Neural cell (in vitro differentiated cells): ENCODE results near the gene MRGPRE. TPM values are rescaled to one million over a fixed set of nuclear protein-coding genes. Genes with fewer than 3 reads are reported as not detected.

ENCODE experiments used
- H2AFZ ChIP-seq: fragments of 200-600, 300-800 bp; sonication (generic), shearing (Covaris generic); 2 replicates; pipeline ENCODE4 v1.6.0; 2014; ENCODE audit warnings: low read depth, mild to moderate bottlenecking, antibody characterized with exemption, low read length, moderate library complexity
- H3F3A ChIP-seq: fragments of 200-600 bp; shearing (Covaris generic); 2 replicates; pipeline ENCODE4 v1.6.1; 2016; ENCODE audit warnings: mild to moderate bottlenecking, moderate library complexity, mixed read lengths, antibody characterized with exemption, low read length; ENCODE audit not compliant: insufficient read depth, poor library complexity, severe bottlenecking
- H3K27ac ChIP-seq: fragments of 200-600, 300-800 bp; sonication (generic), shearing (Covaris generic); 2 replicates; pipeline ENCODE4 v1.5.1; 2014; ENCODE audit warnings: mild to moderate bottlenecking, low read length, moderate library complexity
- H3K27me3 ChIP-seq: fragments of 300-800, 200-600 bp; sonication (generic), shearing (Covaris generic); 2 replicates; pipeline ENCODE4 v1.6.0; 2014; ENCODE audit warnings: mild to moderate bottlenecking, low read depth, low read length, moderate library complexity; ENCODE audit not compliant: insufficient read depth
- H3K36me3 ChIP-seq: fragments of 300-800, 200-600 bp; sonication (generic), shearing (Covaris generic); 2 replicates; pipeline ENCODE4 v1.5.1; 2014; ENCODE audit warnings: mild to moderate bottlenecking, antibody characterized with exemption, low read length, moderate library complexity; ENCODE audit not compliant: insufficient read depth
- H3K4me2 ChIP-seq: fragments of 300-800, 200-600 bp; sonication (generic), shearing (Covaris generic); 2 replicates; pipeline ENCODE4 v1.6.0; 2014; ENCODE audit warnings: mild to moderate bottlenecking, low read length
- H3K4me3 ChIP-seq: fragments of 300-800, 200-600 bp; sonication (generic), shearing (Covaris generic); 2 replicates; pipeline ENCODE4 v1.5.1; 2014; ENCODE audit warnings: mild to moderate bottlenecking, low read length, moderate library complexity
- H3K79me2 ChIP-seq: fragments of 200-600 bp; shearing (Covaris generic); replicated peaks from 2 replicates; pipeline ENCODE4 v1.6.0; 2014; ENCODE audit warnings: mild to moderate bottlenecking, low read length, moderate library complexity; ENCODE audit not compliant: insufficient read depth
- H3K9ac ChIP-seq: fragments of 300-800, 200-600 bp; sonication (generic), shearing (Covaris generic); 2 replicates; pipeline ENCODE4 v1.6.1; 2016; ENCODE audit warnings: mild to moderate bottlenecking, low read length, mixed read lengths
- H3K9me2 ChIP-seq: fragments of 200-600 bp; shearing (Covaris generic); 2 replicates; pipeline ENCODE4 v1.6.1; 2016; ENCODE audit warnings: mild to moderate bottlenecking, low read length, mixed read lengths; ENCODE audit not compliant: insufficient read depth
- H3K9me3 ChIP-seq: fragments of 200-600, 300-800 bp; sonication (generic), shearing (Covaris generic); 2 replicates; pipeline ENCODE4 v1.6.1; 2016; ENCODE audit warnings: mild to moderate bottlenecking, mixed run types, low read length, moderate library complexity, mixed read lengths
- H4K20me1 ChIP-seq: fragments of 200-600 bp; shearing (Covaris generic); 2 replicates; pipeline ENCODE4 v1.6.1; 2016; ENCODE audit warnings: mild to moderate bottlenecking, mixed run types; ENCODE audit not compliant: insufficient read depth
- EP300 ChIP-seq: fragments of 450-650 bp; conservative IDR thresholded peaks from 2 replicates; pipeline ENCODE4 v1.6.1; 2014; ENCODE audit warnings: antibody characterized with exemption, mild to moderate bottlenecking, moderate library complexity; ENCODE audit not compliant: poor library complexity, severe bottlenecking
- MXI1 ChIP-seq: fragments of 450-650 bp; conservative IDR thresholded peaks from 2 replicates; pipeline ENCODE4 v1.6.1; 2014; ENCODE audit warnings: antibody characterized with exemption, mild to moderate bottlenecking; ENCODE audit not compliant: poor library complexity, severe bottlenecking
- POLR2AphosphoS5 ChIP-seq: IDR thresholded peaks from 2 replicates; pipeline ENCODE4 v1.6.1; 2012
- RAD21 ChIP-seq: fragments of 450-650 bp; conservative IDR thresholded peaks from 2 replicates; pipeline ENCODE4 v1.6.1; 2014; ENCODE audit warnings: antibody characterized with exemption, mild to moderate bottlenecking, moderate library complexity
- SMC3 ChIP-seq: fragments of 450-650 bp; conservative IDR thresholded peaks from 2 replicates; pipeline ENCODE4 v1.6.1; 2014; ENCODE audit warnings: antibody characterized with exemption, mild to moderate bottlenecking, moderate library complexity; ENCODE audit not compliant: poor library complexity
- TAF1 ChIP-seq: IDR thresholded peaks from 2 replicates; pipeline ENCODE4 v1.6.1; 2012; ENCODE audit warnings: low read depth
- polyA plus RNA-seq: library from polyadenylated mRNA; depleted of rRNA; stranded (reverse); fragments of >200 nt; gene quantifications from 2 replicates; pipeline ENCODE4 v1.2.3, GENCODE V29; 2014
- TF ChIP-seq, protein P1 (sequence below): fragments of 450-650 bp; IDR thresholded peaks from 2 replicates; pipeline ENCODE4 v1.5.1; 2014; ENCODE audit warnings: antibody characterized with exemption, mild to moderate bottlenecking, moderate library complexity; ENCODE audit not compliant: poor library complexity, severe bottlenecking
- TF ChIP-seq, protein P2 (sequence below): IDR thresholded peaks from 2 replicates; pipeline ENCODE4 v1.6.1; 2012; ENCODE audit warnings: borderline replicate concordance

The MRGPRE gene
- polyA plus RNA-seq, 1 donor from 2014 or later: 0.28 TPM

DNA sequence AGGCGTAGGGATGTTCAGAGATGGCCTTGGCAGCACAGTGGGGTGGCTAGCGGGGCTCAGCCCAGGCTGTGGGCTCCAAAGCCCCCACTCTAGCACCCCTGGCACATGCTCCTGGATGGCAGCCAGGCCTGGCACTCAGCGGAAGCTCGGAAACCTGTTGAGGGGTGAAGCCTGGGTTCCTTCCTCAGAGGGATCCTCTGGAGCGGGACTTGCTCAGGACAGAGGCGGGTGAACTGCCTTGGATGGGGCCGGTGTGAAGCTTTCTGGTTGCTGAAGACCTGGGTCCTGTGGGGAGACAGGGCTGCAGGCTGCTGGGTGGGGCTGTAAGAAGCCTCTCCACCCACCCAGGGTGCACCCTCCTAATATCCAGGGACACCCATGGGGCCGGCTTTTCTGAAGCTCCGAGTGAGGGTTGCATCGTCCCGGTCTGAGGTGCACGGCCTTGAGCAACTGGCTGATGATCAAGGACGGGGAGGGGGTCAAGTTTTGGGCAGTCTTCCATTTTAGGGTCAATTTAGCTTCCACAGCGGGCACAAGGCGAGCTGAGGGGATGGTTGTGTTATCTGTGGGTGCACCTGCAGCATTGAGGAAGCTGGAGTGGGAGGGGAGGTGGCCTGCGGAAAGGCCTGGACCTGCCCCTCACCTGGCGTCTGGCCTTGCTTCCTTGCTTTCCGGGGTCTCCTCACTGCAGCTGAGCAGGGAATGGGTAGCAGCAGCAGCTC lies 5.2 kb downstream of the MRGPRE start:
- TF ChIP-seq MXI1: no peak
- TF ChIP-seq, protein P1, sequence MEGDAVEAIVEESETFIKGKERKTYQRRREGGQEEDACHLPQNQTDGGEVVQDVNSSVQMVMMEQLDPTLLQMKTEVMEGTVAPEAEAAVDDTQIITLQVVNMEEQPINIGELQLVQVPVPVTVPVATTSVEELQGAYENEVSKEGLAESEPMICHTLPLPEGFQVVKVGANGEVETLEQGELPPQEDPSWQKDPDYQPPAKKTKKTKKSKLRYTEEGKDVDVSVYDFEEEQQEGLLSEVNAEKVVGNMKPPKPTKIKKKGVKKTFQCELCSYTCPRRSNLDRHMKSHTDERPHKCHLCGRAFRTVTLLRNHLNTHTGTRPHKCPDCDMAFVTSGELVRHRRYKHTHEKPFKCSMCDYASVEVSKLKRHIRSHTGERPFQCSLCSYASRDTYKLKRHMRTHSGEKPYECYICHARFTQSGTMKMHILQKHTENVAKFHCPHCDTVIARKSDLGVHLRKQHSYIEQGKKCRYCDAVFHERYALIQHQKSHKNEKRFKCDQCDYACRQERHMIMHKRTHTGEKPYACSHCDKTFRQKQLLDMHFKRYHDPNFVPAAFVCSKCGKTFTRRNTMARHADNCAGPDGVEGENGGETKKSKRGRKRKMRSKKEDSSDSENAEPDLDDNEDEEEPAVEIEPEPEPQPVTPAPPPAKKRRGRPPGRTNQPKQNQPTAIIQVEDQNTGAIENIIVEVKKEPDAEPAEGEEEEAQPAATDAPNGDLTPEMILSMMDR: no peak
- TF ChIP-seq, protein P2, sequence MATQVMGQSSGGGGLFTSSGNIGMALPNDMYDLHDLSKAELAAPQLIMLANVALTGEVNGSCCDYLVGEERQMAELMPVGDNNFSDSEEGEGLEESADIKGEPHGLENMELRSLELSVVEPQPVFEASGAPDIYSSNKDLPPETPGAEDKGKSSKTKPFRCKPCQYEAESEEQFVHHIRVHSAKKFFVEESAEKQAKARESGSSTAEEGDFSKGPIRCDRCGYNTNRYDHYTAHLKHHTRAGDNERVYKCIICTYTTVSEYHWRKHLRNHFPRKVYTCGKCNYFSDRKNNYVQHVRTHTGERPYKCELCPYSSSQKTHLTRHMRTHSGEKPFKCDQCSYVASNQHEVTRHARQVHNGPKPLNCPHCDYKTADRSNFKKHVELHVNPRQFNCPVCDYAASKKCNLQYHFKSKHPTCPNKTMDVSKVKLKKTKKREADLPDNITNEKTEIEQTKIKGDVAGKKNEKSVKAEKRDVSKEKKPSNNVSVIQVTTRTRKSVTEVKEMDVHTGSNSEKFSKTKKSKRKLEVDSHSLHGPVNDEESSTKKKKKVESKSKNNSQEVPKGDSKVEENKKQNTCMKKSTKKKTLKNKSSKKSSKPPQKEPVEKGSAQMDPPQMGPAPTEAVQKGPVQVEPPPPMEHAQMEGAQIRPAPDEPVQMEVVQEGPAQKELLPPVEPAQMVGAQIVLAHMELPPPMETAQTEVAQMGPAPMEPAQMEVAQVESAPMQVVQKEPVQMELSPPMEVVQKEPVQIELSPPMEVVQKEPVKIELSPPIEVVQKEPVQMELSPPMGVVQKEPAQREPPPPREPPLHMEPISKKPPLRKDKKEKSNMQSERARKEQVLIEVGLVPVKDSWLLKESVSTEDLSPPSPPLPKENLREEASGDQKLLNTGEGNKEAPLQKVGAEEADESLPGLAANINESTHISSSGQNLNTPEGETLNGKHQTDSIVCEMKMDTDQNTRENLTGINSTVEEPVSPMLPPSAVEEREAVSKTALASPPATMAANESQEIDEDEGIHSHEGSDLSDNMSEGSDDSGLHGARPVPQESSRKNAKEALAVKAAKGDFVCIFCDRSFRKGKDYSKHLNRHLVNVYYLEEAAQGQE: no peak
- no peak for TF ChIP-seq POLR2AphosphoS5
- TF ChIP-seq EP300: no peak
- no peak for TF ChIP-seq SMC3
- no peak for TF ChIP-seq TAF1
- TF ChIP-seq RAD21: no peak
- Histone ChIP-seq H3K27me3 (no peaks in the 10 kb centered on the region), H3K36me3 (no peaks in the 10 kb centered on the region), H3K9me3 (no peaks in the 10 kb centered on the region), H4K20me1 (no peaks in the 10 kb centered on the region), H3K4me3 (no peak overlapping the region), H2AFZ (no peak overlapping the region), H3K9me2 (no peaks in the 10 kb centered on the region), H3F3A (no peaks in the 10 kb centered on the region), H3K79me2 (no peaks in the 10 kb centered on the region), H3K27ac (no peak overlapping the region), H3K4me2 (no peak overlapping the region), H3K9ac (no peak overlapping the region)

DNA sequence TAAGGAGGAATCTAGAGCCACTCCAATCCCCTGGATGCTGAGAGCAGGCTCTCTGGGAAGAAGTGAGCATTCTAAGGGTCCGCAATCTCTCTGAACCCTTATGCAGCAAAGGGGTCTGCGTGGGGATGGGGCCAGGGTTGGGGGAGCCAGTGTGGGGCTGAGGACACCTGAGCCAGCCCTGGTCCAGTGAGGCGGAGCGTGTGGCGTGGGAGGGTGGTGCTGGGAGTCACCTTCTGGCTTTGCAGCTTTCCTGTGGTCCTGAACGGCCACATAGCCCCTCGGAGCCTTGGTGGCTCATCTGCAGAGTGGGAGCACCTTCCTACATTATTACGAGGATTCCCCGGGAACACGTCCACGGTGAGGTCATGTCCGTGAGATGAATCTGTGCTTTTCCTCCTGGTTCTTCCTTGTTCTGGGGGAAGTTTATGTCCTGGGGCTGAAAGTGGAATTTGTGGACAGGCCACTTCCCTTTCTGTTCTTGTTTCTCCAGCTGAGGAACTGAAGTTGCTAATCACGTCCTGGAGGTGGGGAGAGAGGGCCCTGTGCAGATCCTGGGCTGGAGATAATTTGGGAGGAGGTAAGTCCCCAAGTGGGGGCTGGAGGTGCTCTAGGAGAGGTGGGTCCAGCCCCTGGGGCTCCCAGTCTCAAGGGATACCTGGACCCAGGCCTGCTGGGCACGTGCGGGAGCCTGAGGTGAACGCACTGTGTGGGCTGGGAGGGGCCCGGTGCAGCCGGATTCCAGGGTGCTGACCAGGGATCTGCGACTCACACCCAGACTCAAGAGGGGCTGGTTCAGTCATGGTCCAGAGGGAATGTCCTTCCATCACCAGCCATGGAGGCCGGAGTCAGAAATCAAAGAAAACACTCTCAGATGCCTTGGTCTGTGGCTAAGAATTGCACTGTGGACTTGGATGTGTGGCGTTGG lies 6.1 kb downstream of the MRGPRE start:
- H3K9me2 ChIP-seq: no peaks in the 10 kb centered on the region
- H3K79me2 ChIP-seq: no peaks in the 10 kb centered on the region
- H3F3A ChIP-seq: no peaks in the 10 kb centered on the region
- H4K20me1 ChIP-seq: no peaks in the 10 kb centered on the region
- H3K9ac ChIP-seq: no peak overlapping the region
- H3K27me3 ChIP-seq: no peaks in the 10 kb centered on the region
- no peaks in the 10 kb centered on the region for H3K9me3 ChIP-seq
- H3K4me3 ChIP-seq: no peak overlapping the region
- H2AFZ ChIP-seq: no peak overlapping the region
- no peak for TF ChIP-seq RAD21
- TF ChIP-seq, protein P2: no peak
- TF ChIP-seq, protein P1: no peak
- H3K27ac ChIP-seq: no peak overlapping the region
- no peak overlapping the region for H3K4me2 ChIP-seq
- no peaks in the 10 kb centered on the region for H3K36me3 ChIP-seq
